Osteoblast (primary cell): Measurements from ENCODE around the gene ASTN2. TPM values are rescaled to one million over a fixed set of nuclear protein-coding genes. Genes with fewer than 3 reads are reported as not detected.
A peak's percentile ranks its signal among the peaks of the same experiment; 100 is the strongest.

Experiments
- DNase-seq: peaks from one replicate; pipeline ENCODE4 v3.0.0; 2011; ENCODE audit warnings: low spot score, mixed read lengths; ENCODE audit not compliant: insufficient read length; ENCODE audit errors: missing footprints
- H2AFZ ChIP-seq: 2 replicates; pipeline ENCODE4 v1.6.0; 2011; ENCODE audit warnings: mild to moderate bottlenecking, low read length
- H3K27ac ChIP-seq: 2 replicates; pipeline ENCODE4 v1.5.1; 2011; ENCODE audit warnings: mild to moderate bottlenecking, low read depth, low read length, moderate library complexity
- H3K27me3 ChIP-seq: 2 replicates; pipeline ENCODE4 v1.6.0; 2012; ENCODE audit warnings: mild to moderate bottlenecking, control low read depth, inconsistent platforms, low read length, moderate library complexity; ENCODE audit not compliant: insufficient read depth
- H3K36me3 ChIP-seq: 2 replicates; pipeline ENCODE4 v1.5.1; 2011; ENCODE audit warnings: mild to moderate bottlenecking, low read length, control low read depth, moderate library complexity; ENCODE audit not compliant: insufficient read depth
- H3K4me1 ChIP-seq: 2 replicates; pipeline ENCODE4 v1.5.1; 2011; ENCODE audit warnings: mild to moderate bottlenecking, low read length, control low read depth, moderate library complexity; ENCODE audit not compliant: insufficient read depth
- H3K4me2 ChIP-seq: 2 replicates; pipeline ENCODE4 v1.6.0; 2011; ENCODE audit warnings: mild to moderate bottlenecking, low read length; ENCODE audit not compliant: insufficient read depth
- H3K4me3 ChIP-seq: fragments of 200-600 bp; sonication (generic); 3 replicates; pipeline ENCODE4 v1.5.1; 2012; ENCODE audit warnings: mild to moderate bottlenecking, low read length, inconsistent platforms; ENCODE audit not compliant: insufficient read depth
- H3K79me2 ChIP-seq: 2 replicates; pipeline ENCODE4 v1.6.0; 2012; ENCODE audit warnings: mild to moderate bottlenecking, low read length, control low read depth, inconsistent platforms; ENCODE audit not compliant: insufficient read depth
- H3K9me3 ChIP-seq: 2 replicates; pipeline ENCODE4 v1.5.1; 2011; ENCODE audit warnings: low read depth, low read length, control low read depth
- H4K20me1 ChIP-seq: 2 replicates; pipeline ENCODE4 v1.6.0; 2012; ENCODE audit warnings: mild to moderate bottlenecking, low read length, control low read depth; ENCODE audit not compliant: insufficient read depth
- CTCF ChIP-seq: IDR thresholded peaks from 2 replicates; pipeline ENCODE4 v1.5.1; 2011; ENCODE audit warnings: mild to moderate bottlenecking, low read depth, low read length, moderate library complexity; ENCODE audit errors: extremely low read depth
- total RNA-seq: library from RNA; depleted of rRNA; stranded (reverse); fragments of >200 nt; gene quantifications from 2 replicates; pipeline ENCODE4 v1.2.3, GENCODE V29; 2012

Gene ASTN2
- total RNA-seq, 1 donor = 4.7 TPM

- DNase-seq = no peak
- Histone ChIP-seq H3K4me2 (no peak overlapping the region), H3K27ac (no peak overlapping the region), H3K9me3 (no peaks in the 10 kb centered on the region), H3K27me3 (no peaks in the 10 kb centered on the region), H3K4me1 (no peaks in the 10 kb centered on the region), H4K20me1 (no peaks in the 10 kb centered on the region), H3K79me2 (no peaks in the 10 kb centered on the region), H3K4me3 (no peak overlapping the region), H2AFZ (no peak overlapping the region), H3K36me3 (no peaks in the 10 kb centered on the region)
- no peak for TF ChIP-seq CTCF
These were observed 544.3 kb downstream of the ASTN2 start for GRCh38 chr9:116870566-116870965.

- TF ChIP-seq CTCF = no peak
- no peak overlapping the region for H3K4me3 ChIP-seq
These were observed 546.7 kb downstream of the ASTN2 start for GRCh38 chr9:116868201-116868600.

GRCh38 chr9:116861321-116861720 lies 553.5 kb downstream of the ASTN2 start:
- DNase-seq = peak; percentile 13
- Histone ChIP-seq H3K4me2 (no peak overlapping the region), H4K20me1 (no peaks in the 10 kb centered on the region), H3K79me2 (no peaks in the 10 kb centered on the region), H3K36me3 (no peaks in the 10 kb centered on the region), H3K4me3 (no peak overlapping the region), H2AFZ (no peak overlapping the region), H3K27ac (no peak overlapping the region), H3K4me1 (no peaks in the 10 kb centered on the region), H3K27me3 (peaks cover 2% of the 10 kb centered on the region), H3K9me3 (no peaks in the 10 kb centered on the region)
- TF ChIP-seq CTCF = no peak

More at GRCh38 chr9:116868201-116868600, 546.7 kb downstream of the ASTN2 start:
- Histone ChIP-seq H3K4me2 (no peak overlapping the region), H3K4me1 (no peaks in the 10 kb centered on the region), H3K79me2 (no peaks in the 10 kb centered on the region), H3K9me3 (no peaks in the 10 kb centered on the region), H3K36me3 (no peaks in the 10 kb centered on the region), H2AFZ (no peak overlapping the region), H3K27me3 (no peaks in the 10 kb centered on the region), H3K27ac (no peak overlapping the region), H4K20me1 (no peaks in the 10 kb centered on the region)
- no peak for DNase-seq

GRCh38 chr9:116860509-116861120 lies 554.2 kb downstream of the ASTN2 start:
- no peak overlapping the region for H2AFZ ChIP-seq
- H3K9me3 ChIP-seq = no peaks in the 10 kb centered on the region
- H3K27me3 ChIP-seq = peaks cover 2% of the 10 kb centered on the region
- H3K79me2 ChIP-seq = no peaks in the 10 kb centered on the region
- H3K4me2 ChIP-seq = no peak overlapping the region
- H3K4me3 ChIP-seq = no peak overlapping the region
- H3K27ac ChIP-seq = no peak overlapping the region
- peak; percentile 79 for DNase-seq
- H3K36me3 ChIP-seq = no peaks in the 10 kb centered on the region
- TF ChIP-seq CTCF = peak; percentile 75
- no peaks in the 10 kb centered on the region for H4K20me1 ChIP-seq
- no peaks in the 10 kb centered on the region for H3K4me1 ChIP-seq
